ENCODE measurements around the gene TMEM201. TPM values are rescaled to one million over a fixed set of nuclear protein-coding genes. Genes with fewer than 3 reads are reported as not detected.

Gene TMEM201
- total and polyA plus RNA-seq, 2 of the 8 experiments (the other 6 are each of a cell fraction or from before 2014, with no cell fraction given) = 8.2 to 27.1 TPM

GRCh38 chr1:9557624-9558023 lies 31.1 kb upstream of the TMEM201 start:
- Histone ChIP-seq H2BK12ac (ENCODE audit: low read depth, low read length) (no peak overlapping the region), H3K4me1 (replicated peaks in 1 of 4; ENCODE audit: control insufficient read depth in 3 of 4, insufficient read depth in 4 of 4, low read length in 3 of 4) (no peaks in the 10 kb centered on the region; a peak in 1 of 7 replicates), H3K4me3 (ENCODE audit: extremely low read depth in 1 of 4, insufficient read depth in 2 of 4, low read depth in 3 of 4, low read length in 4 of 4) (no peak overlapping the region), H3K27ac (ENCODE audit: low read depth, low read length) (no peak overlapping the region), H2BK15ac (ENCODE audit: low read length) (no peak overlapping the region), H3K23ac (ENCODE audit: insufficient read length) (no peak overlapping the region), H4K20me1 (replicated peaks in 1 of 2; ENCODE audit: control insufficient read depth in 1 of 2, insufficient read depth in 2 of 2, low read length in 2 of 2) (peaks cover 0 to 22% of the 10 kb centered on the region in 2 experiments), H3K9me3 (ENCODE audit: insufficient read depth in 2 of 2, low read depth in 1 of 2, low read length in 1 of 2) (no peaks in the 10 kb centered on the region), H2AFZ (ENCODE audit: low read length) (no peak overlapping the region), H3K23me2 (ENCODE audit: low read depth, low read length) (no peaks in the 10 kb centered on the region; the same call in 1 of the 2 replicates), H4K5ac (ENCODE audit: insufficient read length, low read depth, low read length) (no peak overlapping the region), H4K8ac (ENCODE audit: extremely low read depth, insufficient read depth, low read length) (no peak overlapping the region), H3K4me2 (ENCODE audit: insufficient read depth in 1 of 2, low read depth in 2 of 2, low read length in 2 of 2) (no peak overlapping the region), H3K79me1 (ENCODE audit: low read depth, low read length) (no peaks in the 10 kb centered on the region), H3K9ac (replicated peaks in 1 of 4; ENCODE audit: extremely low read depth in 1 of 4, low read depth in 3 of 4, low read length in 3 of 4) (no peak overlapping the region), H2BK120ac (replicated peaks; ENCODE audit: low read depth, low read length) (no peak overlapping the region), H3K14ac (ENCODE audit: insufficient read length) (no peak overlapping the region), H3K18ac (ENCODE audit: extremely low read depth, low read length) (no peak overlapping the region), H2BK5ac (ENCODE audit: low read depth, low read length) (no peak overlapping the region), H2BK20ac (ENCODE audit: low read length) (no peak overlapping the region), H2AK5ac (ENCODE audit: low read depth, low read length) (no peak overlapping the region), H4K91ac (replicated peaks; ENCODE audit: insufficient read length, low read length) (no peak overlapping the region), H3K79me2 (ENCODE audit: control insufficient read depth in 1 of 2, insufficient read depth in 2 of 2, low read length in 2 of 2) (peaks cover 0 to 1% of the 10 kb centered on the region in 2 experiments; a peak in 2 of 4 replicates), H3K36me3 (ENCODE audit: control insufficient read depth in 2 of 4, insufficient read depth in 4 of 4, low read length in 3 of 4) (peaks cover 3 to 45% (median 28%) of the 10 kb centered on the region in 4 experiments; a peak in 7 of 8 replicates), H3K56ac (replicated peaks; ENCODE audit: insufficient read length, low read depth, low read length) (no peak overlapping the region), H3K27me3 (replicated peaks in 1 of 4; ENCODE audit: control insufficient read depth in 3 of 4, extremely low read depth in 1 of 4, insufficient read depth in 3 of 4, low read length in 3 of 4) (peaks cover 0 to 9% (median 3%) of the 10 kb centered on the region in 4 experiments; a peak in 3 of 7 replicates), H3K4ac (replicated peaks; ENCODE audit: insufficient read length, low read depth, low read length) (no peak overlapping the region)
- TF ChIP-seq CTCF (IDR thresholded peaks at IDR 0.05; ENCODE audit: control extremely low read depth in 1 of 3, insufficient read depth in 1 of 3, low read depth in 1 of 3, low read length in 3 of 3) (no peak), PHF8 (conservative IDR thresholded peaks at IDR 0.05; ENCODE audit: low read depth, low read length) (no peak), POLR2AphosphoS5 (IDR thresholded peaks at IDR 0.05; ENCODE audit: low read depth, low read length) (no peak), NANOG (IDR thresholded peaks at IDR 0.05; ENCODE audit: insufficient read depth, low read depth, low read length, poor library complexity, severe bottlenecking) (no peak), EZH2 (IDR thresholded peaks at IDR 0.05; ENCODE audit: low read depth, low read length, severe bottlenecking) (no peak)
- 88% methylated on average over 5 of the region's 5 CpGs; no CpG with 5 or more reads in 1 of the 2 experiments for WGBS, 2 experiments (ENCODE audit: extremely low coverage in 1 of 2, insufficient coverage in 1 of 2, insufficient read length in 1 of 2, insufficient replicate concordance in 2 of 2, low coverage in 1 of 2, low lambda C conversion rate in 2 of 2, missing lambda C conversion rate in 1 of 2)
- CTCF ChIA-PET (ENCODE audit: partially characterized antibody) = interaction anchor here (0.6 to 1.9 kb wide), 6 partner anchors 19 to 757 kb away, joined by 3 to 9 read pairs (median 4); no protein-coding TSS in a partner anchor
- FAIRE-seq (no peak), DNase-seq (ENCODE audit: low read depth in 1 of 2, low spot score in 2 of 2) (no peak)
- POLR2A ChIA-PET (ENCODE audit: partially characterized antibody) = interaction anchor here (1.9 kb wide), 1 partner anchor 18 kb away, joined by 6 read pairs; the partner anchor contains the start of gene SLC25A33
